WERI-Rb-1 (cell line): Measurements from ENCODE around the gene KRTAP5-4.
"Not testable (repeated sequence)": the region's sequence is repeated elsewhere in the genome, so short reads cannot be mapped to it uniquely, and the experiment has no call there.

Experiments used
- DNase-seq: peaks from one replicate; pipeline ENCODE4 v3.0.0-alpha.2; 2020
- H3K27ac ChIP-seq: fragments of 250-450 bp; sonication (Bioruptor Pico); 2 replicates; pipeline ENCODE4 v1.5.1; 2020; ENCODE audit warnings: mild to moderate bottlenecking, moderate library complexity
- H3K27me3 ChIP-seq: fragments of 250-450 bp; sonication (Bioruptor Pico); 2 replicates; pipeline ENCODE4 v1.5.1; 2021; ENCODE audit warnings: mild to moderate bottlenecking, low read depth, moderate library complexity; ENCODE audit not compliant: insufficient read depth, severe bottlenecking
- H3K36me3 ChIP-seq: fragments of 250-450 bp; sonication (Bioruptor Pico); 2 replicates; pipeline ENCODE4 v1.5.1; 2020; ENCODE audit warnings: mild to moderate bottlenecking, moderate library complexity
- H3K4me3 ChIP-seq: 2 replicates; pipeline ENCODE4 v1.5.1; 2011; ENCODE audit warnings: low read depth, mild to moderate bottlenecking, control low read depth, low read length
- H3K9me3 ChIP-seq: fragments of 250-450 bp; sonication (Bioruptor Pico); 2 replicates; pipeline ENCODE4 v1.5.1; 2021; ENCODE audit warnings: mild to moderate bottlenecking, moderate library complexity; ENCODE audit not compliant: severe bottlenecking
- TF ChIP-seq, protein P1 (sequence below): IDR thresholded peaks from 2 replicates; pipeline ENCODE4 v1.5.1; 2011; ENCODE audit warnings: low read depth, mild to moderate bottlenecking, control low read depth, inconsistent platforms, low read length

The KRTAP5-4 gene

DNA sequence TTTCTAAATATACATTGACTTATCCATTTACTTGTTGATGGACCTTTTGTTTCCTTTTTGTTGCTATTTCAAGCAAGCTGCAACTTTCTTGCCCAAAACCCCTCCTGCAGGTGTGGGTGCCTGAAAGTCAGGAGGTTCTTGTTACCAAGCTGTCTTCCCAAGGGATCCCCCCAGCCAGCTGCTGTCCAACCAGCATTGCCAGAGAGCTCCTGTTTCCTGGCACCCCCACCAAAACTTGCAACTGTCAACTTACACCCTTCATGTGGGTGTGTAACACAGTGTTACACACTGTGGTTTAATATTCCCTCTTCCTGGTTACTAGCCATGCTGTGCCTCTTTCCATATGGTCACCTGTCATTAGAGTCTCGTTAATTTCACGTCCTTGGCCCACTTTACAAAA, 35.2 kb downstream of the KRTAP5-4 start:
- Histone ChIP-seq H3K27ac (no peak overlapping the region), H3K27me3 (peaks cover 12% of the 10 kb centered on the region), H3K4me3 (no peak overlapping the region), H3K36me3 (no peaks in the 10 kb centered on the region), H3K9me3 (no peaks in the 10 kb centered on the region)
- TF ChIP-seq, protein P1, sequence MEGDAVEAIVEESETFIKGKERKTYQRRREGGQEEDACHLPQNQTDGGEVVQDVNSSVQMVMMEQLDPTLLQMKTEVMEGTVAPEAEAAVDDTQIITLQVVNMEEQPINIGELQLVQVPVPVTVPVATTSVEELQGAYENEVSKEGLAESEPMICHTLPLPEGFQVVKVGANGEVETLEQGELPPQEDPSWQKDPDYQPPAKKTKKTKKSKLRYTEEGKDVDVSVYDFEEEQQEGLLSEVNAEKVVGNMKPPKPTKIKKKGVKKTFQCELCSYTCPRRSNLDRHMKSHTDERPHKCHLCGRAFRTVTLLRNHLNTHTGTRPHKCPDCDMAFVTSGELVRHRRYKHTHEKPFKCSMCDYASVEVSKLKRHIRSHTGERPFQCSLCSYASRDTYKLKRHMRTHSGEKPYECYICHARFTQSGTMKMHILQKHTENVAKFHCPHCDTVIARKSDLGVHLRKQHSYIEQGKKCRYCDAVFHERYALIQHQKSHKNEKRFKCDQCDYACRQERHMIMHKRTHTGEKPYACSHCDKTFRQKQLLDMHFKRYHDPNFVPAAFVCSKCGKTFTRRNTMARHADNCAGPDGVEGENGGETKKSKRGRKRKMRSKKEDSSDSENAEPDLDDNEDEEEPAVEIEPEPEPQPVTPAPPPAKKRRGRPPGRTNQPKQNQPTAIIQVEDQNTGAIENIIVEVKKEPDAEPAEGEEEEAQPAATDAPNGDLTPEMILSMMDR: no peak
- DNase-seq: no peak

GRCh38 chr11:1584661-1585370, 37.1 kb downstream of the KRTAP5-4 start, which contains the start of gene KRTAP5-1:
KRTAP5-1 (minus strand) TSS chr11:1585283; CDS start chr11:1585249, 34 bp downstream.
- H3K27ac ChIP-seq, H3K36me3 ChIP-seq, H3K27me3 ChIP-seq, DNase-seq, H3K9me3 ChIP-seq, H3K4me3 ChIP-seq: not testable (repeated sequence)

- H3K9me3 ChIP-seq, H3K27ac ChIP-seq, DNase-seq, H3K4me3 ChIP-seq, H3K27me3 ChIP-seq, H3K36me3 ChIP-seq: not testable (repeated sequence)
These were observed 39.0 kb downstream of the KRTAP5-4 start for GRCh38 chr11:1582909-1583308.

DNA sequence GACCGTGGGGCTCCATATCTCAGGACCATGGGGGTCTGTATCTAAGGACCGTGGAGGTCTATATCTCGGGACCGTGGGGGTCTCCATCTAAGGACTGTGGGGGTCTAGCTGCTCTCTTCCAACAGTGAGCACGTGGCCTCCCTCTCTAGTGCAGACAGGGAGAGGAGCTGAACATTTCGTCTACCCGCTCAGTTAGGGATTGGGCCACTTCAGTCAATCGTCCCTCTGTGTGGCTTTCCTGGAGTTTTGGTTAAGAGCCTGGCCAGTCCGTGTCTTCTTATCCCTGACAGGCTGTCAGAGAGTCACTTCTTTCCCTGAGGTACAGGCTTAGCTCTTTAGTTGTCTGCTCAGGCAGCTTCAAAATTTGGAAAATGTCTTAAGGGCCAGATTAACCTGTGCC, 40.0 kb downstream of the KRTAP5-4 start:
- no peaks in the 10 kb centered on the region for H3K36me3 ChIP-seq
- no peaks in the 10 kb centered on the region for H3K27me3 ChIP-seq
- H3K27ac ChIP-seq: no peak overlapping the region
- peaks cover 13% of the 10 kb centered on the region for H3K9me3 ChIP-seq
- DNase-seq: no peak
- TF ChIP-seq, protein P1: no peak
- no peak overlapping the region for H3K4me3 ChIP-seq

GRCh38 chr11:1576825-1577224, 45.1 kb downstream of the KRTAP5-4 start:
- no peak overlapping the region for H3K4me3 ChIP-seq
- H3K36me3 ChIP-seq: no peaks in the 10 kb centered on the region
- peaks cover 13% of the 10 kb centered on the region for H3K9me3 ChIP-seq
- no peak overlapping the region for H3K27ac ChIP-seq
- H3K27me3 ChIP-seq: peaks cover 24% of the 10 kb centered on the region
- TF ChIP-seq, protein P1: no peak
- no peak for DNase-seq

GRCh38 chr11:1575756-1576155, 46.2 kb downstream of the KRTAP5-4 start:
- not testable (repeated sequence) for H3K27ac ChIP-seq
- H3K27me3 ChIP-seq: peaks cover 24% of the 10 kb centered on the region

GRCh38 chr11:1574933-1575242, 47.0 kb downstream of the KRTAP5-4 start:
- TF ChIP-seq, protein P1: no peak
- H3K4me3 ChIP-seq: no peak overlapping the region
- peaks cover 13% of the 10 kb centered on the region for H3K9me3 ChIP-seq
- H3K27me3 ChIP-seq: peaks cover 24% of the 10 kb centered on the region
- H3K36me3 ChIP-seq: no peaks in the 10 kb centered on the region; the same call in 1 of the 2 replicates
- no peak for DNase-seq
- no peak overlapping the region for H3K27ac ChIP-seq

More at GRCh38 chr11:1575756-1576155, 46.2 kb downstream of the KRTAP5-4 start:
- H3K9me3 ChIP-seq: peaks cover 13% of the 10 kb centered on the region
- not testable (repeated sequence) for H3K36me3 ChIP-seq, DNase-seq, H3K4me3 ChIP-seq
